ENCODE measurements around the gene TWIST2.

Gene TWIST2

DNA sequence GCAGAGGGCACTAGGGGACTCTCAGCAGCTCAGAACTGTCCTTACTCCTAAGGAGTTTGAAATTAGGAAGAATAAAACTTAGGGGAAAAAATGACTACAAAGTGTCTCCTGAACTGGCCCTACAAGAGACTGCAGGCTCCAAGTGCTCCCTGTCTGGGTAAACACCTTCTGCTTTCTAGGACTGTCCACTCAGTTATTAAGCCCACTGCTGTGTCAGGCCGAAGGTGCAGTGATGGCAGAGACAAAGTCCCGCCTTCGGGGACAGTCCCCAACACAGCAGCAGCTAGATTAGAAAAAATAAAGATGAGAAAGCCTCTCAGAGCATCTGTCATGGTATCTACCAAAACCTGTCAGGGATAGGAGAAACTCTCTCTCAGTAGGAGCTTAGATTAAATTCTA, 28.3 kb downstream of the TWIST2 start:
- no peaks in the 10 kb centered on the region for H3K36me3 ChIP-seq (ENCODE audit: insufficient read depth, low read length)
- no peaks in the 10 kb centered on the region for H3K4me1 ChIP-seq (ENCODE audit: control insufficient read depth, insufficient read depth, low read length)
- no peaks in the 10 kb centered on the region for H3K27me3 ChIP-seq (ENCODE audit: control insufficient read depth, insufficient read depth, low read length)
- H3K4me3 ChIP-seq (ENCODE audit: low read length): no peak overlapping the region
- no peak overlapping the region for H3K9ac ChIP-seq (ENCODE audit: low read depth, low read length)
- no peak overlapping the region for H3K4me2 ChIP-seq (ENCODE audit: low read length)
- no peaks in the 10 kb centered on the region for H3K9me3 ChIP-seq (replicated peaks; ENCODE audit: low read length)

DNA sequence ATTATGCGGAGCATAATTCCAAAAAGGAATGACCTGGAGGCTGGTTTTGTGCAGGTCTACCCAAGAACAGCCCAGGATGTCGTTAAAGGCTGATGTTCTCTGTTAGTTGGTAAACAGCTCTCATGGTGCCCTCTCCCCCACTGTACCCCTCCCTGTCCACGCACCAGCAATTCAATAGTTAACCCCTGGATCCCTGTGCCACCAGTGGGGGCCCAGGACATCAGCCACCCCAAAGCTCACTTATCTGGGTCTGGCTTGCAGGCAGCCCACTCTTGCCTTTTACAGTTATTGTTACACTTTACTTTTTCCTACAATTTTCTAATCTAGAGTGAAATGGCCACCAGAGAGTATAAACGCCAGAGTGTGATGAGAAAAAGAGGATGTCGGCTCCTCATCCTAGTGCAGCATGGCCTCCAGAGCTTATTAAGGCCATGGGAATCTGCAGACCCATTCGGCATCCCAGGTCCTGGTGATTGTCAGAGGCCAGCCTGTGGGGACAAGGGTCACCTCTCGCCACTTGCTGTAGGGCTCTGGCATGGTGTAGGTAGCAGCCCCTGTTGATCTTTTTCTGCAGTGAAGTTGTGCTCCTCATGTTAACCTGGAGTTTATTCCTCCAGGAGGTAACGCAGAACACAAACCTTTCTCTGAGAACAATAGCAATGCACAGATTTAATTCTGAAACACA, 30.3 kb downstream of the TWIST2 start:
- no peaks in the 10 kb centered on the region for H3K9me3 ChIP-seq (replicated peaks; ENCODE audit: low read length)
- H3K9ac ChIP-seq (ENCODE audit: low read depth, low read length): no peak overlapping the region
- H3K4me3 ChIP-seq (ENCODE audit: low read length): no peak overlapping the region
- no peaks in the 10 kb centered on the region for H3K36me3 ChIP-seq (ENCODE audit: insufficient read depth, low read length)
- no peak overlapping the region for H3K4me2 ChIP-seq (ENCODE audit: low read length)
- no peaks in the 10 kb centered on the region for H3K27me3 ChIP-seq (ENCODE audit: control insufficient read depth, insufficient read depth, low read length)
- peaks cover 13% of the 10 kb centered on the region for H3K4me1 ChIP-seq (ENCODE audit: control insufficient read depth, insufficient read depth, low read length)

DNA sequence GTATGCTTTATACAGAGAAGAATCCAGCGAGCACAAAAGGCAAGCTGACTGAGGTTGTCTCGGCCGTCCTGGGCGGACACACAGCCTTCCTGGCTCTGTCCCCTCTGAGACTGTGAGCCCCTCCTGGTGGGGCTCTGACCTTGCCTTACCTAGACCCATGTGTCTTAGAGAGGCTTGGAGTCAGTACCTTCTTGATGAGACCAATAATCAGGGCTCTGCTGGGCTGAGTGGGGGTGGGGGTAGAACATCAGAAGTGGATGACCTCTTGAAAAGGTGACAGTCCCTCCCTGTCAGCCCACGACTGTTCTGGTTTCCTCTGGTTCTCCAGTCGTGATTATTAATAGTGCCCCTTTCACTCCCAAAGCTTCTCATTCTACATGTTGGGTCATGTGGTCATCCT, 31.2 kb downstream of the TWIST2 start:
- Histone ChIP-seq H3K4me1 (ENCODE audit: control insufficient read depth, insufficient read depth, low read length) (peaks cover 13% of the 10 kb centered on the region), H3K9ac (ENCODE audit: low read depth, low read length) (no peak overlapping the region)

DNA sequence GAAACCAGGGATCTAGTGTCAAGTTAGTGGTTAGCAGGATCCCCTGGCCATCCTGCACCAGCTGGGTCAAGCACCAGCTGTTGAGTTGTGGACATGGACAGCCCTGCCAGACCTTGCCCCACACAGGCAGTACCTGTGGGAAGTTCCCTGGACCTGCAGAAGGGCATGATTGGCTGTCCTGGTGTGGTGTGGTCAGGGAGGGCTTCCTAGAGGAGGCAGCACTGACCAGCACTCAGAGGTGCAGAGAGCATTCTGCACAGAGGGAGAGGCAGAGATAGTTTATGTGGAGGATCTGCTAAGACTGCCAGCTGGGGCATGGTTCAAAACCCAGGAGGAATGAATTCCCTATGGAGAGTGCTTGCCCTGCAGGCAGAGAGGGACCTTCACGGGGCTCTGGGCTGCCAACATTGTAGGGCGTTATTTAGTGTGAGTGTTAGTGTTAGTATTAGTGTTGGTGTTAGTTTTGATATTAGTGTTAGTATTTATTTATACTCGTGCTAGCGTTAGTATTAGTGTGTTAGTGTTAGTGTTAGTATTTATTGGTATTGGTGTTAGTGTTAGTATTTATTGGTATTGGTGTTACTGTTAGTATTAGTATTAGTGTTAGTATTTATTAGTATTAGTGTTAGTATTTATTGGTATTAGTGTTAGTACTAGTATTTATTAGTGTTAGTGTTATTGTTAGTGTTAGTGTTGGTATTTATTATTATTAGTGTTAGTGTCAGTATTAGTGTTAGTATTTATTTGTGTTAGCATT, 31.9 kb downstream of the TWIST2 start:
- no peaks in the 10 kb centered on the region for H3K27me3 ChIP-seq (ENCODE audit: control insufficient read depth, insufficient read depth, low read length)
- no peak overlapping the region for H3K4me3 ChIP-seq (ENCODE audit: low read length)
- no peaks in the 10 kb centered on the region for H3K36me3 ChIP-seq (ENCODE audit: insufficient read depth, low read length)
- H3K9me3 ChIP-seq (replicated peaks; ENCODE audit: low read length): no peaks in the 10 kb centered on the region
- H3K9ac ChIP-seq (ENCODE audit: low read depth, low read length): no peak overlapping the region
- H3K4me1 ChIP-seq (ENCODE audit: control insufficient read depth, insufficient read depth, low read length): peaks cover 13% of the 10 kb centered on the region
- H3K4me2 ChIP-seq (ENCODE audit: low read length): no peak overlapping the region

More for the DNA sequence above, 31.2 kb downstream of the TWIST2 start:
- Histone ChIP-seq H3K4me2 (ENCODE audit: low read length) (no peak overlapping the region), H3K9me3 (replicated peaks; ENCODE audit: low read length) (no peaks in the 10 kb centered on the region), H3K36me3 (ENCODE audit: insufficient read depth, low read length) (no peaks in the 10 kb centered on the region), H3K27me3 (ENCODE audit: control insufficient read depth, insufficient read depth, low read length) (no peaks in the 10 kb centered on the region), H3K4me3 (ENCODE audit: low read length) (no peak overlapping the region)

DNA sequence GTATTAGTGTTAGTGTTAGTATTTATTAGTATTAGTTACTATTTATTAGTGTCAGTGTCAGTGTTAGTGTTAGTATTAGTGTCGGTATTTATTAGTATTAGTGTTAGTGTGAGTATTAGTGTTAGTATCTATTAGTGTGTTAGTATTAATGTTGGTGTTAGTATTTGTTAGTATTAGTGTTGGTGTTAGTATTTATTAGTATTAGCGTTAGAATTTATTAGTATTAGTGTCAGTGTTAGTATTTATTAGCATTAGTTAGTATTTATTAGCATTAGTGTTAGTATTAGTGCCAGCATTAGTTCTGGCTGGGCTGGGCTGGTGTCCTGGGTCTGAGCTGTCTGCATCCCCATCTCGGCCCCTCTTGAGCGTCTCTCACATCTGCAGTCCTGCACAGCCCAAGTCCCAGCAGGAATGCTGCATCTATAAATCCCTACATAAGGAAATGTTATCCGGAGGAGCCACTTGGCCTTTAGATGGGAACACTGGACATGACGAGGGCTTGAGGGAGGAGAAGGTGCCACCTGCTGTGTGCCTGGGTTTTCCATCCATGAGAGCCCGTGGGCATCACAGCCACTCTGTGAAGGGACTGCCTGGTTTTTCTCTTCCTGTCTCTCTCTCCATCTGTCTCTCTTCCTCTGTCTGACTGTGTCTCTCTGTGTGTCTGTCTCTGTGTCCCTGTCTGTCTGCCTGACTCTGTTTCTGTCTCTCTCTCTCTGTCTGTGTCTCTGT, 33.6 kb downstream of the TWIST2 start:
- no peaks in the 10 kb centered on the region for H3K27me3 ChIP-seq (ENCODE audit: control insufficient read depth, insufficient read depth, low read length)
- H3K4me1 ChIP-seq (ENCODE audit: control insufficient read depth, insufficient read depth, low read length): peaks cover 13% of the 10 kb centered on the region
- no peaks in the 10 kb centered on the region for H3K9me3 ChIP-seq (replicated peaks; ENCODE audit: low read length)
- no peaks in the 10 kb centered on the region for H3K36me3 ChIP-seq (ENCODE audit: insufficient read depth, low read length)
- H3K9ac ChIP-seq (ENCODE audit: low read depth, low read length): no peak overlapping the region
- no peak overlapping the region for H3K4me2 ChIP-seq (ENCODE audit: low read length)
- no peak overlapping the region for H3K4me3 ChIP-seq (ENCODE audit: low read length)

DNA sequence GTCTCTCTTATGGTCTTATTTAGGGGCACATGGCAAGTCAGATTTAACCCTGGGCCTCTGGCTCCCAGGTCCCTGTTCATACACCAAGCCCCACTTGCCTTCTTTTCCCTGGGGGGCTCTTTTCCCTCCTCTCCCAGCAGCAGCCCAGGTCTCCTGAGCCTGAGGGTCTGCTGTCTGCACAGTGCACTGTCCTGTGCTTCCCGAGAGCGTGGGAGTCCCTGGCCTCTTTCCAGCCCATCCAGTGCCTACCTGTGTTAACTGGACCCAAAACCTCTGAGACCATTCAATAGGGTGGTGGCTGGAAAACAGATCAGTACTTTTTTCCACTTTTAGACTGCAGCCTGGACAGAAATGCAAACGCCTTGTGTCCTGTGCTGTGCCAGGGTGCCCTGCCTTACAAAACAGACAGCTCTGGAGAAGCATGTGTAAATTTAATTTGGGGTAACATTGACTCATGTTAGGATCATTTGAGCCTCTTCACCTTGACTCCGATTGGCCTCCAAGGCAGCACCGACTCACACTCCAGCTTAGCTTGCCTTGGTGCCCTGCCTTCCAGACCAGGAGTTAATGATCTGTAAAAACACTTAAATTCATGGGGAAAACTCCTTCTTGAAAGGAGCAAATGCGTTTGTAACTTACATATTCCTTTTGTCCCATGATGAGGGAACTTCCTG, 34.3 kb downstream of the TWIST2 start:
- no peaks in the 10 kb centered on the region for H3K9me3 ChIP-seq (replicated peaks; ENCODE audit: low read length)
- no peak overlapping the region for H3K4me3 ChIP-seq (ENCODE audit: low read length)
- peaks cover 7% of the 10 kb centered on the region for H3K36me3 ChIP-seq (ENCODE audit: insufficient read depth, low read length)
- peaks cover 13% of the 10 kb centered on the region for H3K4me1 ChIP-seq (ENCODE audit: control insufficient read depth, insufficient read depth, low read length)
- no peaks in the 10 kb centered on the region for H3K27me3 ChIP-seq (ENCODE audit: control insufficient read depth, insufficient read depth, low read length)
- H3K9ac ChIP-seq (ENCODE audit: low read depth, low read length): no peak overlapping the region
- H3K4me2 ChIP-seq (ENCODE audit: low read length): no peak overlapping the region

DNA sequence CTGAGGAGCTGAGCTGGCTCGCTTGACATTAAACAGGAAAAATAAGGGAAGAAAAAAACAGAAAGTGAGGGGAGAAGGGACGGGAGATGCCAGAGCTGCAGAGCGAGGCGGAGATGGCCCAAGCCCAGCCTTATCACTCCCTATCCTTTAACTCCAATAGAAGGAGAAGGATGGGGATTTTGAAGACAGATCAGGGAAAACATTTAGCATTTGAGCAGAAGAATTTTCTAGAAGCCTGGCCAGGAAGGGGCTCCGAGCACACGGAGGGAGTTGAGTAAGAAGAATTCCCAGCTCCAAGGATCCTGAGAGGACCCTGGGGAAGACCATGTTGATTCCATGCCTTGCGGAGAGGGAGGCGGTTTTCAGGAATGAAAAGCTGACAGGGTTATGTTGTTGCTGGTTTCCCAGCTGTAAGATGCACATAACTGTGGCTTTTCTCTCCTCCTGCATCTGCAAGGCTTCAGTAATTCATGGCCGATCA, 35.6 kb downstream of the TWIST2 start:
- H3K4me2 ChIP-seq (ENCODE audit: low read length): no peak overlapping the region
- peaks cover 13% of the 10 kb centered on the region for H3K4me1 ChIP-seq (ENCODE audit: control insufficient read depth, insufficient read depth, low read length)
- H3K36me3 ChIP-seq (ENCODE audit: insufficient read depth, low read length): peaks cover 8% of the 10 kb centered on the region
- no peak overlapping the region for H3K9ac ChIP-seq (ENCODE audit: low read depth, low read length)
- no peaks in the 10 kb centered on the region for H3K9me3 ChIP-seq (replicated peaks; ENCODE audit: low read length)
- H3K4me3 ChIP-seq (ENCODE audit: low read length): no peak overlapping the region
- no peaks in the 10 kb centered on the region for H3K27me3 ChIP-seq (ENCODE audit: control insufficient read depth, insufficient read depth, low read length)

DNA sequence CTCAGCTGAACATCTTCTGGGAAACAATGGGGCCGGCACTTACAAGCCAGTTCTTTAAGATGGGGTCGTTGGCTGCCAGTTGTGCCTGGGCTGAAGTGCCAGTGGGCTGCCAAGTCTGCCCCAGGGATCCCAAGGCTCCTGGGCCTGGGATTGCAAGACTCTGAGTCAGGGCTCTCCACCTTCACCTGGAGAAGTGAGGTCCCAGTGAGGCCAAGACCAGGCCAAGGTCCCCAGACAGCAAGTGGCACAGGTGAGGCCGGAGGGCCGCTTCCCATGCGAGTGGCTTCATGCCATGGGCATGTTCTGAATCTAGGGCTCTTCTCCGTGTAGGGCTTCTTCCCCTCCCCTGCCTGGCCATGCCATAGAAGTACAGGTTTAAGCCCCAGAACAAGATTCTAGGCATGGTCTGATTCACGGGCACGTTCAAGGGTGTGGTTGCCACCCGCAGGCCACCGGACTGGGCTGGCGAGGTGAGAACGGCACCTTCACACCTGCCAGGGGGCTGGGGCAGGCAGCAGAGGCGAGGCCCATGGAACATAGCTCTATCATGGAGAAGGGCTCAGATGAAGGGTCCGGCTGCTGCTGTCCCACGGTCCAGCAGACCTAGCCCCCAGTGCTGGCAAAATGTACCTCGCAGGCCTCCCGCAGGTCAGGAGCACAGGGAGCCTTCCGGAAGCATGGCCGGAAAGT, 36.4 kb downstream of the TWIST2 start:
- Histone ChIP-seq H3K9me3 (replicated peaks; ENCODE audit: low read length) (no peaks in the 10 kb centered on the region), H3K9ac (ENCODE audit: low read depth, low read length) (no peak overlapping the region), H3K4me2 (ENCODE audit: low read length) (no peak overlapping the region), H3K4me1 (ENCODE audit: control insufficient read depth, insufficient read depth, low read length) (peaks cover 13% of the 10 kb centered on the region), H3K36me3 (ENCODE audit: insufficient read depth, low read length) (peaks cover 8% of the 10 kb centered on the region), H3K27me3 (ENCODE audit: control insufficient read depth, insufficient read depth, low read length) (no peaks in the 10 kb centered on the region), H3K4me3 (ENCODE audit: low read length) (no peak overlapping the region)

DNA sequence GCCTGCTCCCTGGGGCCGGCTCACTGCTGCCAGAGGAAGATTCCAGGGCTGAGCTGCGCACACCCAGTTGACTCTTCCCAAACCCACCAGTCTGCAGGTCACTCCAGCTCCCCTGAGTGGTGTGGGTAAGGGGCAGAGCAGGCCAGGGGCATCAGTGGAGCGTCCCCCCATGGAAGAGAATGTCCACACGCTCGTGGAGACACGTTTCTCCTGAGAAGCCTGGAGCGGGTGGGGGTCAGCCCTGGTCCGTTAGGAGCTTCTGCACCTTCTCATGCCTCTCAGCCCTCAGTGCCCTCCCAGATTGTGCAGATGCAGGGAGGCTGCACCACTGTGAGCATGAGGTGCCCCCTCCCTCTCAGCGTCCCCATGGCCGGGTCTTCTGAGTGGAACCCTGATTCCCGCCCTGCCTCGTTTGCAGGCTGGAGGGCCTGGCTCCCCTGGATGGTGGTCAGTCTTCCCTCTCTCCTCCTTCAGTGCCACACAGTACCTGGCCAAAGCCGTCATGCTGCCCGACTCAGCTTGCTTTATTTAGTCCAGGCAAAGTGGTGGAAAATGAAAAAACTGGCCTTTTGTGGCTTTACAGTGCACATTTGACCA, 37.0 kb downstream of the TWIST2 start:
- Histone ChIP-seq H3K4me2 (ENCODE audit: low read length) (no peak overlapping the region), H3K4me1 (ENCODE audit: control insufficient read depth, insufficient read depth, low read length) (peaks cover 13% of the 10 kb centered on the region), H3K9ac (ENCODE audit: low read depth, low read length) (no peak overlapping the region), H3K27me3 (ENCODE audit: control insufficient read depth, insufficient read depth, low read length) (no peaks in the 10 kb centered on the region), H3K9me3 (replicated peaks; ENCODE audit: low read length) (no peaks in the 10 kb centered on the region), H3K4me3 (ENCODE audit: low read length) (no peak overlapping the region), H3K36me3 (ENCODE audit: insufficient read depth, low read length) (peaks cover 10% of the 10 kb centered on the region)

DNA sequence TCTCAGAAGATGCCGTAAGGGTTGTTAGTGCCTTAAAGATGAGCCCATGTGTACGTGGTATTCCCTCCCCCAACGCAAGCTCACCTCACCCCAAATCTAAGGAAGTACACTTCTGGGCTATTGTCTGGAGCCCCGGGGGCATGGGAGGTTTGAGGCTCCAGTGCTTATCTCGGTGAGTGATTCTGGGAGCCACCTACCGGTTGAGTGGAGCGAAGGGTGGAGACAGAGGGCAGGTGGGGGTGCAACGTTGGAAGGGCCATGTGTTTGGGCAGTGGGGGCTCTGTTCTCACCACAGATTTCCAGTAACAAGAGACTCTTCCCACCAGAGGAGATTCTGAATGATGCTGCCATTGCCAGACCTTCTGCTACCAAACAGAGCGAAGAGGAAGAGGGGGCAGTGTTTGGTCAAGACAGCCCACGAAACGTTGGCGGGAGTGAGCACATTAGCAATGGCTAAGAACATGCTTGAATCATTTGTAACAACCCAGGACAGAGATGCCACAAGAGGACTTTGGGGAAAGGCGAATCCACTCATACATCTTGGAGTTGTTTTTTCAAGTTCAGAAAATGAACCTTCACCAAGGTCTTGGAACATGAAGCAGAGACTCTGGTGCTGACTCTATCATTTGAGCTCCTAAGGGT, 38.7 kb downstream of the TWIST2 start:
- Histone ChIP-seq H3K4me3 (ENCODE audit: low read length) (no peak overlapping the region), H3K4me2 (ENCODE audit: low read length) (no peak overlapping the region), H3K27me3 (ENCODE audit: control insufficient read depth, insufficient read depth, low read length) (no peaks in the 10 kb centered on the region), H3K9me3 (replicated peaks; ENCODE audit: low read length) (no peaks in the 10 kb centered on the region), H3K9ac (ENCODE audit: low read depth, low read length) (no peak overlapping the region), H3K4me1 (ENCODE audit: control insufficient read depth, insufficient read depth, low read length) (peaks cover 13% of the 10 kb centered on the region), H3K36me3 (ENCODE audit: insufficient read depth, low read length) (peaks cover 15% of the 10 kb centered on the region)

Data from skeletal muscle satellite cell (primary cell).